ENCODE measurements around the gene AFAP1. TPM values are rescaled to one million over a fixed set of nuclear protein-coding genes. Genes with fewer than 3 reads are reported as not detected.

The AFAP1 gene
- total RNA-seq, 1 experiment from 2014 or later, result 23.6 TPM

- no peak for DNase-seq (ENCODE audit: low spot score)
- ChIA-PET CTCF (interaction anchor here (0.8 to 3.2 kb wide), 13 partner anchors 10 to 274 kb away, joined by 3 to 78 read pairs (median 5); no protein-coding TSS in a partner anchor), POLR2A (no interaction called here)
- Mint-ChIP-seq H3K27ac (no peak overlapping the region), H3K4me1 (no peaks in the 10 kb centered on the region), H3K27me3 (ENCODE audit: low read depth) (no peaks in the 10 kb centered on the region), H3K9me3 (no peaks in the 10 kb centered on the region), H3K36me3 (no peaks in the 10 kb centered on the region), H3K4me3 (no peak overlapping the region)
- ATAC-seq, result no peak
- TF ChIP-seq ZNF219 (CRISPR knock-in tag; IDR thresholded peaks at IDR 0.05; ENCODE audit: borderline replicate concordance) (no peak), ZNF281 (CRISPR knock-in tag; IDR thresholded peaks at IDR 0.05) (no peak), MYBL2 (CRISPR knock-in tag; IDR thresholded peaks at IDR 0.05) (no peak), ZNF138 (CRISPR knock-in tag; conservative IDR thresholded peaks at IDR 0.05) (no peak), FOXP4 (CRISPR knock-in tag; IDR thresholded peaks at IDR 0.05) (no peak), E2F1 (CRISPR knock-in tag; IDR thresholded peaks at IDR 0.05) (no peak), ZNF532 (CRISPR knock-in tag; IDR thresholded peaks at IDR 0.05; ENCODE audit: borderline replicate concordance) (no peak), HMGXB4 (CRISPR knock-in tag; IDR thresholded peaks at IDR 0.05) (no peak), GTF2I (CRISPR knock-in tag; conservative IDR thresholded peaks at IDR 0.05) (no peak), NFE2L1 (CRISPR knock-in tag; IDR thresholded peaks at IDR 0.05) (no peak), SP1 (CRISPR knock-in tag; conservative IDR thresholded peaks at IDR 0.05) (no peak)
These were observed 179.0 kb downstream of the AFAP1 start for GRCh38 chr4:7760706-7761105.

GRCh38 chr4:7760228-7760627 lies 179.4 kb downstream of the AFAP1 start:
- no peaks in the 10 kb centered on the region for H3K27me3 Mint-ChIP-seq (ENCODE audit: low read depth)
- CTCF ChIA-PET, result interaction anchor here (2.1 kb wide), 1 partner anchor 10 kb away, joined by 23 read pairs; no protein-coding TSS in a partner anchor
- TF ChIP-seq FOXP4 (CRISPR knock-in tag; IDR thresholded peaks at IDR 0.05), result no peak
- TF ChIP-seq STAT6 (CRISPR knock-in tag; conservative IDR thresholded peaks at IDR 0.05; ENCODE audit: low read depth), result no peak
- TF ChIP-seq JUN (CRISPR knock-in tag; IDR thresholded peaks at IDR 0.05), result no peak
- TF ChIP-seq ZNF425 (CRISPR knock-in tag; conservative IDR thresholded peaks at IDR 0.05), result no peak
- no peak for TF ChIP-seq ESRRA (CRISPR knock-in tag; IDR thresholded peaks at IDR 0.05; ENCODE audit: borderline replicate concordance)

More at GRCh38 chr4:7760228-7760627, 179.4 kb downstream of the AFAP1 start:
- DNase-seq (ENCODE audit: low spot score) (no peak), ATAC-seq (no peak)
- no peaks in the 10 kb centered on the region for H3K4me1 Mint-ChIP-seq
- POLR2A ChIA-PET, result no interaction called here
- no peaks in the 10 kb centered on the region for H3K36me3 Mint-ChIP-seq
- no peak overlapping the region for H3K27ac Mint-ChIP-seq
- H3K9me3 Mint-ChIP-seq, result no peaks in the 10 kb centered on the region
- H3K4me3 Mint-ChIP-seq, result no peak overlapping the region
